Endothelial cell of umbilical vein (primary cell): ENCODE data around the gene SH3YL1. TPM values are rescaled to one million over a fixed set of nuclear protein-coding genes. Genes with fewer than 3 reads are reported as not detected.

Experiments used
- BruUV-seq: library from RNA; stranded (reverse); fragments of 400-500 nt; replicated peaks from 2 replicates; lab custom pipeline; 2021; lab: Mats Ljungman, UMichigan
- CTCF ChIA-PET: fragments of 300-600, 350-600 bp; sonication (Branson Sonifier 250); formaldehyde crosslinking; loops from one replicate; lab custom pipeline; 2021; ENCODE audit warnings: antibody characterized with exemption, inconsistent platforms; lab: Charles Lee
- POLR2A ChIA-PET: fragments of 300-600, 350-600 bp; sonication (Branson Sonifier 250); formaldehyde crosslinking; loops from one replicate; lab custom pipeline; 2021; ENCODE audit warnings: antibody characterized with exemption, inconsistent platforms; lab: Charles Lee
- DNase-seq: peaks from one replicate; pipeline ENCODE4 v3.0.0-alpha.2; 2011; ENCODE audit warnings: low read depth, low spot score
- FAIRE-seq: peaks from 2 replicates; lab custom pipeline; 2011; peaks lifted over from hg19 to GRCh38; lab: Jason Lieb, UNC
- H2AFZ ChIP-seq: 2 replicates; pipeline ENCODE4 v1.6.0; 2012; ENCODE audit warnings: low read depth, low read length, control low read depth, inconsistent platforms
- H3K27ac ChIP-seq: 2 replicates; pipeline ENCODE4 v1.5.1; 2011; ENCODE audit warnings: low read depth, mild to moderate bottlenecking, control low read depth, low read length, moderate library complexity; ENCODE audit not compliant: insufficient read depth
- H3K27me3 ChIP-seq, 2 experiments: 2 replicates each; pipeline versions ENCODE4 v1.6.0 to v1.6.1; 2011; ENCODE audit warnings: low read length in 2 of 2, mixed read lengths in 1 of 2; ENCODE audit not compliant: control insufficient read depth in 2 of 2, insufficient read depth in 2 of 2
- H3K36me3 ChIP-seq, 2 experiments: 2 replicates in 1 of 2; 3 replicates in 1 of 2; pipeline ENCODE4 v1.5.1; 2011; ENCODE audit warnings: low read length in 2 of 2, mild to moderate bottlenecking in 1 of 2, moderate library complexity in 1 of 2; ENCODE audit not compliant: control insufficient read depth in 2 of 2, insufficient read depth in 2 of 2; ENCODE audit errors: extremely low read depth in 1 of 2
- H3K4me1 ChIP-seq: 3 replicates; pipeline ENCODE4 v1.5.1; 2011; ENCODE audit warnings: mild to moderate bottlenecking, low read length; ENCODE audit not compliant: control insufficient read depth, insufficient read depth; ENCODE audit errors: extremely low read depth
- H3K4me2 ChIP-seq: 2 replicates; pipeline ENCODE4 v1.6.1; 2011; ENCODE audit warnings: low read length, control low read depth, mixed read lengths; ENCODE audit not compliant: insufficient read depth
- H3K4me3 ChIP-seq, 3 experiments: fragments of 200-600 bp in 1 of 3; sonication (generic), shearing (Covaris generic) in 1 of 3; replicated peaks in 1 of 3; 2 replicates each; pipeline ENCODE4 v1.5.1; 2011 to 2016; ENCODE audit warnings: control low read depth in 3 of 3, low read length in 3 of 3, mild to moderate bottlenecking in 2 of 3, inconsistent platforms in 1 of 3, low read depth in 1 of 3, moderate library complexity in 1 of 3; ENCODE audit not compliant: insufficient read depth in 1 of 3
- H3K79me2 ChIP-seq: 2 replicates; pipeline ENCODE4 v1.6.0; 2012; ENCODE audit warnings: low read length, inconsistent platforms; ENCODE audit not compliant: control insufficient read depth, insufficient read depth
- H3K9ac ChIP-seq: replicated peaks from 2 replicates; pipeline ENCODE3; 2011; ENCODE audit warnings: low read length, control low read depth; ENCODE audit not compliant: insufficient read depth; ENCODE audit errors: extremely low read depth
- H3K9me1 ChIP-seq: replicated peaks from 3 replicates; pipeline ENCODE4 v1.6.0; 2011; ENCODE audit warnings: mild to moderate bottlenecking, low read length; ENCODE audit not compliant: control insufficient read depth, insufficient read depth; ENCODE audit errors: extremely low read depth
- H3K9me3 ChIP-seq: replicated peaks from 2 replicates; pipeline ENCODE4 v1.5.1; 2012; ENCODE audit warnings: low read length, inconsistent platforms; ENCODE audit not compliant: control insufficient read depth, insufficient read depth
- H4K20me1 ChIP-seq: replicated peaks from 2 replicates; pipeline ENCODE3; 2011; ENCODE audit warnings: mild to moderate bottlenecking, low read length; ENCODE audit not compliant: control insufficient read depth, insufficient read depth; ENCODE audit errors: extremely low read depth
- EZH2 ChIP-seq: IDR thresholded peaks from 2 replicates; pipeline ENCODE4 v1.6.1; 2012; ENCODE audit warnings: borderline replicate concordance, low read depth, mild to moderate bottlenecking, moderate library complexity, low read length, inconsistent platforms; ENCODE audit not compliant: severe bottlenecking
- FOS ChIP-seq: IDR thresholded peaks from 2 replicates; pipeline ENCODE4 v1.6.1; 2011; ENCODE audit warnings: mild to moderate bottlenecking, low read length, moderate library complexity, borderline replicate concordance; ENCODE audit not compliant: insufficient read depth
- GATA2 ChIP-seq: IDR thresholded peaks from 2 replicates; pipeline ENCODE4 v1.7.0; 2011; ENCODE audit warnings: low read depth, mild to moderate bottlenecking, moderate library complexity, mixed read lengths, low read length; ENCODE audit not compliant: insufficient read length, insufficient read depth
- POLR2A ChIP-seq: IDR thresholded peaks from 2 replicates; pipeline ENCODE4 v1.6.1; 2012; ENCODE audit warnings: low read depth, mild to moderate bottlenecking, control low read depth, low read length
- POLR2AphosphoS5 ChIP-seq: IDR thresholded peaks from 2 replicates; pipeline ENCODE4 v1.6.1; 2012; ENCODE audit warnings: low read depth, mild to moderate bottlenecking, control low read depth, low read length, moderate library complexity; ENCODE audit not compliant: insufficient read depth
- dilution Hi-C: fragments of 300-500 bp; cut with MboI; formaldehyde crosslinking; loops from one replicate; pipeline ENCODE4 v1.15.0; 2019; ENCODE audit warnings: low sequenced_read_pairs; ENCODE audit not compliant: extremely low pct_ligation_motif_present
- intact Hi-C: fragments of 100-400 bp; cut with micrococcal nuclease; formaldehyde crosslinking; loops from one replicate; pipeline ENCODE4 v1.10.0; 2022
- polyA plus RNA-seq, 4 experiments: library from polyadenylated mRNA; depleted of rRNA in 3 of 4; stranded (reverse) in 3 of 4; unstranded in 1 of 4; fragments of >200 nt; gene quantifications; 2 replicates each; pipeline versions ENCODE4 v1.2.1 to v1.2.3, GENCODE V29; 2011 to 2012; ENCODE audit warnings: missing spikeins in 1 of 4
- total RNA-seq: library from RNA; stranded (reverse); gene quantifications from 2 replicates; pipeline ENCODE4 v1.2.3, GENCODE V29; 2021
- TF ChIP-seq, protein P1 (sequence below): IDR thresholded peaks from 2 replicates; pipeline ENCODE4 v1.6.1; 2011; ENCODE audit not compliant: insufficient read depth, insufficient read length

The SH3YL1 gene
- total and polyA plus RNA-seq, 2 donors (not counting 3 experiments of a cell fraction or from before 2014, with no cell fraction given) = 12.5 to 22.4 TPM

DNA sequence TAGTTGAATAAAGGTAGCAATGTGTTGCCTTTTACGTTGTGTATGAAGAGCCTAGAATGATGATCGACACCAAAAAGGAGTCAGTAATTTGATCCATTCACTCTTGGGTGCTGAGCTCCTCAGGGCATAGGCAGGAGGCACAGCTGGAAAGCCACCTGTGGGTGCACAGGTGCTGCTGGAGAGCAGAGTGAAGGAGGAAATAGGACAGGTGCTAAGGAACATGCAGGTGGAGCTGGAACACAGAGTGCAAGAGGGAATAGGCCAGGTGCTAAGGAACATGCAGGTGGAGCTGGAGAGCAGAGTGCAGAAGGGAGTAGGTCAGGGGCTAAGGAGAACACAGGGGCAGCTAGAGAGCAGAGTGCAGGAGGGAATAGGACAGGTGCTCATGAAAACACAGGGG, 86.1 kb downstream of the SH3YL1 start:
- no peaks in the 10 kb centered on the region for H3K36me3 ChIP-seq
- H3K9me1 ChIP-seq = no peaks in the 10 kb centered on the region
- intact Hi-C loops (no loop called here), dilution Hi-C loops (no loop called here)
- TF ChIP-seq, protein P1, sequence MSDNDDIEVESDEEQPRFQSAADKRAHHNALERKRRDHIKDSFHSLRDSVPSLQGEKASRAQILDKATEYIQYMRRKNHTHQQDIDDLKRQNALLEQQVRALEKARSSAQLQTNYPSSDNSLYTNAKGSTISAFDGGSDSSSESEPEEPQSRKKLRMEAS = no peak
- TF ChIP-seq FOS = no peak
- no peak for TF ChIP-seq POLR2AphosphoS5
- no peaks in the 10 kb centered on the region for H3K27me3 ChIP-seq
- POLR2A ChIA-PET = no interaction called here
- CTCF ChIA-PET = no interaction called here
- no peak overlapping the region for H2AFZ ChIP-seq
- no peaks in the 10 kb centered on the region for H3K4me1 ChIP-seq
- no peaks in the 10 kb centered on the region for H3K79me2 ChIP-seq
- H3K4me3 ChIP-seq = no peak overlapping the region
- H3K27ac ChIP-seq = no peak overlapping the region
- DNase-seq = no peak
- H3K4me2 ChIP-seq = no peak overlapping the region
- no peaks in the 10 kb centered on the region for H4K20me1 ChIP-seq
- no TSS peak for BruUV-seq
- no peak overlapping the region for H3K9ac ChIP-seq
- H3K9me3 ChIP-seq = no peaks in the 10 kb centered on the region
- FAIRE-seq = no peak

DNA sequence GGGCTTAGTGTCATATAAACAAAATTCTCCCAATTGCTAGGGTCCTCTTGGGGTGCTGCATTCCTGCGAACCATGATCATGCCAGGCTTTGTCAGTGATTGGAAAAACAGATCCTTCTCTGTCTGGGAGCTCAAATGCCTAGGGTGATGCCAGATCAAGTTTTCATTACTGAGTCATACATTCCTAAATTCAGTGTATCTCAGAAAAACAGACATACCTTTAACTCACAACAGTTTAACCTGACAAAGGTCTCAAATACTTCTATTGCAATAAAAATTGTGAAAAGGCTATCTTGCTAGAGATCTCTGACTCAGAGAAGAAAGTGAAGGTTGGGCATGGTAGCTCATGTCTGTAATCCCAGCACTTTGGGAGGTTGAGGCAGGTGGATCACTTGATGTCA, 86.9 kb downstream of the SH3YL1 start:
- Histone ChIP-seq H4K20me1 (no peaks in the 10 kb centered on the region), H3K4me1 (no peaks in the 10 kb centered on the region), H3K9ac (no peak overlapping the region), H3K4me2 (no peak overlapping the region), H3K36me3 (no peaks in the 10 kb centered on the region), H3K27ac (no peak overlapping the region), H2AFZ (no peak overlapping the region), H3K9me1 (no peaks in the 10 kb centered on the region), H3K9me3 (no peaks in the 10 kb centered on the region), H3K27me3 (no peaks in the 10 kb centered on the region), H3K4me3 (no peak overlapping the region), H3K79me2 (no peaks in the 10 kb centered on the region)
- TF ChIP-seq POLR2A (no peak), EZH2 (no peak), GATA2 (no peak), FOS (no peak)
- CTCF ChIA-PET = no interaction called here
- POLR2A ChIA-PET = no interaction called here
- no TSS peak for BruUV-seq
- dilution Hi-C loops (no loop called here), intact Hi-C loops (no loop called here)
- DNase-seq (no peak), FAIRE-seq (no peak)
